GDM1 (cell line): ENCODE measurements around the gene ADAMTS17.

Source experiments
- DNase-seq: peaks from one replicate; lab custom pipeline; 2025; lab: John Stamatoyannopoulos, UW

ADAMTS17 gene

DNA sequence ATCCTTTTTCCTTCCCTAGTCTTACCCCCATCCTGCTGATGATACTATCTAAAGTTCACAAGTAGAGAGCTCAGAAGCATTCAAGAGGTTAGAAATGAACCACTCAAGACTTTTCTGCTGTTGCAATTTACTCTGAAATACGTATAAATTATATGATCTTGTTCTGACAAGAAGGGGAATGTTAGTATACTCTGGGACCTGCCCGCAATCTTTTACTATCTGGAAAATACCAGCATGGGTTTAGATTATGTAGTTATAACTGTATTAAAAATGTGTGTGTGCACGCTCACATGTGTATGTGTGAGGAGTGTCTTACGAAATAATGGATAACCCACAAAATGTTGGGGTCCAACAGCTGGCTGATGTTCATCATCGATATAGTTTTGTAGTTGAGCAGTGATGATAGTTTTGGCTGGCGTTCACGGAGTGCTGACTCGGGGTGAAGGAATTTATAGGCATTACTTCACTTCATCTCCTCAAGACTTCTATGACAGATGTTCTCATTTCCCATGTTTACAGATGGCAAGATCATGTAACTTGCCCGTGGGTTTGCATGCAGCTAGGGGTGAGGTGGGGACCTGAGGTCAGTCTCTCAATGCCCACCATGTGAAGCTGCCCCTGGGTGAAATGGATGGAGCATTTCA lies 311.1 kb downstream of the ADAMTS17 start:
- no peak for DNase-seq

DNA sequence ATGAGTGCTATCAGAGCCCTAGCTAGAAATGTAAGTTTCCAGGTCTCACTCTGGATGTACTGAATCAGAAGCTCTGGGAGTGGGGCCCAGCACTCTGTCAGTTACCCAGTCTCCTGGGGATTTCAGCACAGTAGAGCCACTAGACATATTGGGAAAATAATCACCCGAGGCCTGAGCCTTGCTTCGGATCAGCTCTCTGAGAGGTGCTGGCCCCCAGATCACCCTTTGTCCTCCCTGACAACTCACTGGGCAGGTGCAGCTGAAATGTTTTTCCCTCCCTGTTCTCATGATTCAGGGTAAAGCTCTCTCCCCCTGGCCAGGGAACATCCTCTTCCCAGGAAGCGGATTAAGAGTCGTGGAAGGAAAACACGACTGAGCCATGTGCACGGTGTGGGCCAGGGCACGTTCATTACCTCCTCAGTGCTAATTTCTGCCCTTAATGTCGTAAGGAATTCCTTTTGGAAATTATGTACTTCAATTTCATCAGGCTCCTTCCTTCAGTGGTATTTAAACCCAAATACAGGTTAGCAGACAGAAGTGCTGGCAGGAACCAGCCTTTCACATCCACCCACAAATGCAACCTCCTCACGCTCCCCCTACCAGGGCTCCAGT lies 311.8 kb downstream of the ADAMTS17 start:
- no peak for DNase-seq

DNA sequence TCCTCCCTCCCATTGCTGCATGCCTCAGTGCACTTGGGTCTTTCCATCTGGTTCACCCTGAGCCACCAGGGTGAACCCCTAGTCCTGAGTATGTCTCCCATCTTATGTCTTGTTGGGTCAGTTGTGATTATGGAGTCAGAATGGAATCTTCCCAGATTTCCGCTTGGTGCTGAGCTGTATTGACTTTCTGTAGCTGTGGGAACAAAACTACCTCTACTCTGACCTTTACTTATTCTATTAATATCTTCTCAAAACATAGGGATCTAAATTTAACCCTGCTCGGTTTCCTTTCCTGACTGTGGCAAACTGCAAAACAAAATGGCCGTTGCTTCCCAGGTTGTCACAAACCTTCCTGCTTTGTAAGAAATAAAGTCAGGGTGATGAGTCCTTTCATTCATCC lies 312.7 kb downstream of the ADAMTS17 start:
- DNase-seq, result no peak

DNA sequence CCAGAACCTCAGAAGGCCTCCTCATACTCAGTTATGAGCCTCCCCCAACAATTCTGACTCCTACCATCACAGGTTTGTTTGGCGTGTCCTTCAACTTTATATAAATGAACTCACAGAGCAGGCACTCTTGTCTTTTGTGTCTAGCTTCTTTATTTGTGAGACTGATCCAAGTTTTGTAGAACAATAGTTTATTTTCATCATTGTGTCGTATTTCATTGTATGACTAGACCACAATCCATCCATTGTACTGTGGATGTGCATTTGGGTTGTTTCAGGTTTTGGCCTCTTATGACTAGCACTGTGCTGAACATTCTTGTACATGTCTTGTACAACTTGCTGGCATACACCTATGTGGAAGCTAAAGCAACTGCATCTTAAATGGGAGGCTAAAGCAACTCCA lies 315.7 kb downstream of the ADAMTS17 start:
- no peak for DNase-seq

DNA sequence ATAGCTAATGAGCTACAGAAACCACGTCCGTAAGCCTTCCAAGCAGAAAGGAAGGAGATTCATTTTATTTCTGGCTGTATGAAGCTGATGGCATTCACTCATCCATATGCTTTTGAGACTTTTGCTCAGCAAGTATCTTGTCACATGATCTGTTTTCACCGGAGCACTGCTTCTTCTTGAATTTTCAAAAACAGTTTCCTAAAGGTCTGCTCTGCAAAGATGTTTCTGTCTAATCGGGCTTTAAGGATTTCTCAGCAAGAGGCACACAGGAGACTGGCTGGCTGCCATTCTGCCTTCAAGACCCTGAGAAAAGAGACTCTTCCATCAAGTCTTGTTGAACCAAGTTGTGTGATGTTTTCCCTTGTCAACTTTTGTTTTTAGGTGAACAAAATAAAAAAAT lies 319.0 kb downstream of the ADAMTS17 start:
- no peak for DNase-seq

DNA sequence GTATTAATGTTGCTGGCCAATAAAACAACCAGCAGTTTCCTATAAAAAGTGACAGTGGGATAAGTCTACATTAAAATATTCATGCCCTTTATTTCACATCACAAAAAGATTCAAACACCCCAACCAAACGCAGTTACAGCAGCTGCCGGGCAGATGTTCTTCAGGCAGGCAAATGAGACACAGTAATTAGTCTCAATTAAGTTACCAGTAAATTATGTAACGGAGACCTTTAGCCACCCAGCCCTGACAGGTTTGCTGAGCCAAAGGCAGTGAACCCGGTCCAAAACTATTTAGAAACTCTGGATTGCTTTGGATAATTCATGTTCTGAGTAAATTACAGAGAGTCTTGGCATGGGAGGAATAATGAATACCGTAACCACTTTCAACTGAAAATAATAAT lies 319.4 kb downstream of the ADAMTS17 start:
- DNase-seq, result no peak

DNA sequence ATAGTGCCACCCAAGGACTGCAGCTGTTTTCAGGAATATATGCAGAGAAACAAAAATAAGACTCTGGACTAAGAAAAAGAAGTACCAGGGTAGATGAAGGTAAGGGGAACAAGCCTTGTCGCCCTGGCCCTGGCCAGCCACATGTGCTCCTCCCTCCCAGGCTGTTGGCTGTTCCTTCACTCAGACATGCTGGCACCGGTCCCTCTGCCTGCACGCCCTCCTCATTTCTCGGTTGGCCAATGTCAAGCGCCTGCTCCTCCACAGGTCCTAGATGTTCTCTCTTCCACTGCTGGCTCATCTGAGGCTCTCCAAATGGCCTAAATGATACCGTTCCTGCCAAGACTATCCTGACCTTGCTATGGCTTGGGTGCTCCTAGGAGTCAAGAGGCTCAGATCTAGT lies 320.1 kb downstream of the ADAMTS17 start:
- DNase-seq, result no peak

DNA sequence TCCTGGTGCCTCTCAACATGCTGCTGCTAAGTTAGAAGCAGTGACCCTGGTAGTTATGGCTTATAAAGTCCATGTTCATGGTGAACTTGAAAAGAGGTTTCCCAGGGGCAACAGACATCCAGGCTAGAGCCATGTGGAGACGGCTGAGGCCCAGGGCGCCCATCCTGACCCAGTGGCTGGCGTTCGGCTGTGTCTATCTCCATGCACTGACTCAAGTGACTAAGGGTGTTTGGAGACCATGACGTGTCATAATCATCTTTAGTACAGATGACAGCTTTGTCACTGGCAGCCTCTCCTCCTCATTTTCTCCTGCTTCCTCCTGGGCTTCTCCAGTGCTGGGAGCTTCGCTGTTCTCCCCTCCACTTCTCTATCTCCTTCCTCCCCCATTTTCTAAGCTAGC lies 321.2 kb downstream of the ADAMTS17 start:
- no peak for DNase-seq

DNA sequence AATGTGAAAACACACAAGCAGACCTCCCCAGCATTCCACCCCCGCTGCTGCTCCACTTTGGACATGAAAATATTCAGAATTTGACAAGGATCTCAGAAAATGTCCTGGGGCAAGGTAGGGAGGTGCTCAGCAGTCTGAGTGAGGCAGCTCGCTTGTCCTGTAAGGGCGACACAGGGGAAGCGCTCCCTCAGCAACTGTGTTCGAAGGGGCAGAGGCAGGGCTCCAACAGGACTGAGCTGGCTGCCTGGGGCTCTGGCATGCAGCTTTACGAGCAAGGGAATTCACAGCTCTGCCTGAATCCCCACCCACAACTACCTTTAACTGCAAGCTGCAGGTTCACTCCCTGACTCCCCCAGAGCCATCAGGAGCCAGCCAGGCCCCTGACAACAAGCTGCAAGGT lies 321.6 kb downstream of the ADAMTS17 start:
- no peak for DNase-seq

DNA sequence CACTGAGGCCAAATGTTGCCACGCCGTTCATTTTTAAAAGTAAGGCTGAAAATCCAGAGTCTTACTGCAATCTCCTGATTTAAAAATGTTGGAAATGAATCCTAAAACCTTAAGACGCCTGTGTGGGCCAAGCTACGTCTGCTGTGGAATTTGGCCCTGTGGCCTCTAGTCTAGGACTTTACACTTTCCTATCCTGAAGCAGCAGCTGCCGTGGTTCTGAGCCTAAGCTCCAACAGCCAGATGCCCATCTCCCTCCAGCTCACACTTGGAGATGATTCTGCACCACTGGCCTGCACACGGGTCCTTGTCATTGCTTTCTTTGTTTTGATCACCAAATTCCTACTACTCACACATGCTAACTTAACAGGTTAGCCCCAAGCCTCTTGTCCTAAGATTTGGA lies 322.2 kb downstream of the ADAMTS17 start:
- DNase-seq, result no peak

DNA sequence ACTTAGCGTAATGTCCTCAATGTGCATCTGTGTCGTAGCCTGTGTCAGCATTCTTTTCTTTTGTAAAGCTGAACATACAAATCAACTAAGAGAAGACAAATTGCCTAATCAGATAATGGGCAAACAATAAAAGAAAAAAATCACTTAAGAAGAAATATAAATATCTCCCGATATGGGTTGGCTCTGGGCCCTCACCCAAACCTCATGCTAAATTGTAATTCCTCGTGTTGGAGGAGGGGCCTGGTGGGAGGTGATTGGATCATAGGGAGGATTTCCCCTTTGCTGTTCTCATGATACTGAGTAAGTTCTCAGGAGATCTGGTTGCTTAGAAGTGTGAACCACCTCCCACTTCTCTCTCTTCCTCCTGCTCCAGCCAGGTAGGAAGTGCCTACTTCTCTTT lies 323.6 kb downstream of the ADAMTS17 start:
- no peak for DNase-seq

DNA sequence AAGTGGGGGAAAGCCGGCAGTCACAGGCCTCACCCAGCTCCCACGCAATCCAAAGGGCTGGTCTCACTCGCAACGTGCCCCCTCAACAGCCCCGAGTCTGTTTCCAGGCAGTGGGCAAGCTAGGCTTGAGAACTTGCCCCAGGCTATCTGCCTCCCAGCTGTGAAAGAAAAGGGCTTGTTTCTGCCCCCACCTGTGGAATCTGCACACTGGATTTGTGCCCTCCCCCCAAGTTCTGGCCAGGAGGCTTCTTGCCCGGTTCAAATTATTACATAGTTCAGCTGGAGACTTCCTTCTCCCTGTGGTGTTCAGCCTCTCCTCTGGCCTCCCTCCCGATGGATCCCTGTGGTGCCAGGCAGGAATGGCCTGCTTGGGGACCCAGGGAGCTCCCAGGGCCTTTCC lies 324.6 kb downstream of the ADAMTS17 start:
- no peak for DNase-seq

DNA sequence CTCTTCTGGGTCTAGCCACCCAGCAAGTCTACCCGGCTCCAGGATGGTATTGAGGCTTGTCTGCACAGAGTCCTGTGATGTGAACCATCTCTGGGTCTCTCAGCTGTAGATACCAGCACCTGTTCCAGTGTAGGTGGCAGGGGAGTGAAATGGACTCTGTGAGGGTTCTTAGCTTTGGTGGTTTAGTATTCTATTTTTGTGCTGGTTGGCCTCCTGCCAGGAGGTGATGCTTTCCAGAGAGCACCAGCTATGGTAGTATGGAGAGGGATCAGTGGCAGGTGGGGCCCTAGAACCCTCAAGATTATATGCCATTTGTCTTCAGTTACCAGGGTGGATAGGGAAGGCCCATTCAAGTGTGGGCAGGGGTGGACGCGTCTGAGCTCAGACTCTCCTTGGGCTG lies 325.1 kb downstream of the ADAMTS17 start:
- DNase-seq, result no peak

DNA sequence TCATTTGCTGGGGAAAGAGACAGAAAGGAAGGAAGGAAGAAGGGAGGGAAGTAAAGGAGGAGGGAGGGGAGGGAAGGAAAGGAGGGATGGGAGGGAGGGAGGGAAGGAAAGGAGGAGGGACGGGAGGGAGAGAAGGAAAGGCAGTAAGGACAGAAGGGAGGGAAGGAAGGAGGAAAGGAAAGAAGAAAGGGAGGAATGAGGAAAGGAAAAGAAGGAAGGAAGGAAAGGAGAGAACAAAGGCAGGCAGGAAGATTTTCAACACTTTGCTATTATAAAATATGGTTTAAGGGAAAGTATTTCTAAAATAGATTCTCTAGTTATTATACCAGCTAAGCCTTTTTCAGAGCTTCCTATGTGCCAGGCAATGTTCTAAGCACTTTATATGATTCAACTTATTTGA lies 330.5 kb downstream of the ADAMTS17 start:
- DNase-seq, result no peak

DNA sequence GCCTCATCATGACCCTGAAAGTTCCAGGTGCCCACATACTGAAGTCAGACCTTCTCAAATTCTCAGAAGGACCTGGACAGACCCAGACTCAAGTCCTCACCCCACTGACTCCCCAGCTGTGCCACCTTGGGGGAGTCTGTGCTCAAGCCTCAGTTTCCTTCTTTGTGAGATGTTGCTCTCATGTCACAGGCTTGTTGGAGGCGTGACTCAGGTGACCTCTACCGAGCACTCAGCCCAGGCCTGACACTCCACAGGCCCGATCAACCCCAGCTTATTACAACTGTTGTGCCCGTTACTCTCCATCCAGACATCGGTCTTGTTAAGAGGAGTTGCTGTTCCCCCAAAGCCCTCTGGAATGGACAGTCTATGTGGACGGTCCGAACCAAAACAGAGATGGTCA lies 332.4 kb downstream of the ADAMTS17 start:
- no peak for DNase-seq

DNA sequence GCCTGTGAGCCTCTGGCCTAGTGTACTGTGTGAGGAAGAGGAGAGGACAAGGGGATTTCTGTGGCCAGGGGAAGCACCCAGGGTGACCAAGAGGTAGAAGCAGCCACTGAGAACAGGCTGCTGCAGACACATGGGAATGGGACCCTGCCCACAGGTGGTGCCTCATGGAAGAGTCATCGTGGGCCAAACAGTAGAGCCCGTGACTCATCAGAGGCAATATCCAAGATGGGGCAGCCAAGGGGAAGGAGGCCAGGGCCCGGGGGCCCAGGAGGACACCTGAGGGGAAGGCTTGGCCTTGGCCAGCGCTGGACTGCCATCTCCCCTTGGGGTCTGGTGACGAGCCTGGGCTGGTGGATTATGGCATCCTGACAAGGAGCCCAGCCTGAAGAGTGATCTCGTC lies 333.5 kb downstream of the ADAMTS17 start:
- DNase-seq, result no peak

DNA sequence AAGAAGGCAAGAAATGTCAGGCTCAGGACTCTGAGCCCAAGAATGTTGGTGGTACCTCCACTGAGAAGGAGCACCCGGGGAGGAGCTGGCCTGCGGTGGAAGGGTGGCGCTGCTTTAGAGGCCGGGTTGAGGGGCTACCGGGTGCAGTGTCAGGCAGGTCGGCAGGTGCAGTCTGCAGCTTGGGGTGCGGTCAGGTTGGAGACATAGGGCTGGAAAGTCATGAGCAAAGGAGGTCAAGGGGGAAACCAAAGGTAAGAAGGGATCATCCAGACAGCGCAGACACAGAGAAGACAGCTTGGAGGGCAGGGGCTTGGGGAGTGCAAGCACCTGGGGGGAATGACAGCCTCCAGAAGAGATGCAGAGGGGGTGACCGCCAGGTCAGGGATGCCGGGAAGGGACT lies 334.2 kb downstream of the ADAMTS17 start:
- no peak for DNase-seq

DNA sequence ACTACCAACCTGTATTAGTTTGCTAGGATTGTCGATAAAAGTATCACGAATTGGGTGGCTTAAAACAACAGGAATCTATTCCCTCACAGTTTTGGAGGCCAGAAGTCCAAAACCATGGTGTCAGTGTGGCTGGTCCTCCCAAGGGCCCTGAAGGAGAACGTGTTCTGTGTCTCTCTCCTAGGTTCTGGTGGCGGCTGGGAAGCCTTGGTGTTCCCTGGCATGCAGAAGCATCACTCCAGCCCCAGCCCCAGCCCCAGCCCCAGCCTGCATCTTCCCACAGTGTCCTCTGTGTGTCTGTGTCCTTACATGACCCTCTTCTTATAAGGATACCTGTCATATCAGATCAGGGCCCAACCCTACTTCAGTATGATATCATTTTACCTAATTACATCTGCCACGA lies 336.1 kb downstream of the ADAMTS17 start:
- no peak for DNase-seq

DNA sequence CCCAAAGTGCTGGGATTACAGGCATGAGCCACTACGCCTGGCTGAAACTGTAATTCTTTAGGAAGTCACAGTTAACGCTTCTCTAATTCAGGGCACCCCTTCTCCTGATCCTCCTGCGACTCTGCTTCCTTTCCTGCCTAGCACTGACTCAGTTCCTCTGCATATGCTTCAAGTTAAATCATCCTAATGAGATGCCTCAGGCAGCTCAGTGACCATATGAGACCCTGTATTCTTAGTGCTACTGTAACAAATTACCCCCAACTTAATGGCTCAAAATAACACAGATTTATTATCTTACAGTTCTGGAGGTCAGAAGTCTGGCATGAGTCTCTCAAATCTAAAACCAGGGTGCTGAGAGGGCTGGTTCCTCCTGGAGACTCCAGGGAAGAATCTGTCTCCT lies 336.8 kb downstream of the ADAMTS17 start:
- DNase-seq, result no peak

DNA sequence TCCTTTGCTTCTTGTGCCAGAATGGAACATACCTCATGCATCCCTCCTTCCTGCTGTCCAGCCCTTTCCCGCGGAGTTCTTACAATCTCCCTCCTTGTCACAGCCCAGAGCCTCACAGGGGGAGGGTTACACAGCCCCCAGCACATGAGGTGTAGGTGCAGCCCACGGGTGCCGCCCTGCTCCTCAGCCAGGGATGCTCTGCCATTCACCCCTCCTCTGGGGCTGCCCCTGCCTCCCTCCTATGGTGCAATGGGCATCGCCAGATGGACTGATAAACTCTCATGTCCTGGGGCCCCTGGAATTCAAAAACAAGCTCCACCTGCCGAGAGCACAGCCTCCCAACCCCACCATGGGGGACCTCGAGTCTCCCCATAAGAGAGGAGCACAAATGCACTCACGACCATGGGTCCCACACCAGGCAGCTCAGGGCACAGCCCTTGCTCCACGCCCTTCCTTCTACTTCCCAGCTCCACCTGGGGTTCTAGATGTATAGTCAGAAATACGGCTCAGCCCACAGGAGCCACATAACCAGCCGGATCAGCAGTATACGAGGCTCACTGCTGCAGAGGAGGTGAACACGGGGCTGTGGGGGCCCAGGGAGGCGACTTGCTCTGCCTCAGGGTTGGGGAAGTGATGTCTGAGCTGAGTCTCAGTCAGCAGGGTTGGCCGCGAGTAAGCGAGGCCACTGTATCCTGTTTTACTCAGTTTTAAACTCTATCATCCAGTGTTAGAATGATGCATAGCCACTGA lies 338.8 kb downstream of the ADAMTS17 start:
- no peak for DNase-seq

DNA sequence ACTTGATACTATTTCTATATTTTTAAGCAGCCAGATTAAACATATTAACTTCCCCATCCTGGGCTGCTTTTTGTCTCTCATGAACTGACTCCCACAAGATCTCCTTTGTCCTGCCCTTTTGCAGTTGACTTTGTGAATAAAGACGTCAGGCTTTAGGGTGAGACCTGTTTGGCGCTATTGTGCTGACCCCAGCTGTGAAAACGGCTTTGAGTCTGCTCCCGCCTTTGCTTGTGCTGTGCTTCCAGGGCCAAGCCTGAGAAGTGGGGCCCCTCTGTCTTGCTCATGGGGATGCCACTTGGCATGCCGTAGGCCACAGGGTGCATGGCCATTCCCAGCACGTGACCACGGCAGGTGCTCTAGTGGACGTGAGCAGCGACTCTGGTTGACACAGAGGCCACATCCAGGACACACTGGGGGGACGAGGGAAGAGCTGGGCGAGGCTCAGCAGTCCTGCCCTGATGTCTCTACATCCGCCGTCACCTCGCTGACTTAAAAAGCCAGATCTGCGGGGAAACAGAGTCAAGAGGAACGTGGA lies 339.6 kb downstream of the ADAMTS17 start:
- no peak for DNase-seq

DNA sequence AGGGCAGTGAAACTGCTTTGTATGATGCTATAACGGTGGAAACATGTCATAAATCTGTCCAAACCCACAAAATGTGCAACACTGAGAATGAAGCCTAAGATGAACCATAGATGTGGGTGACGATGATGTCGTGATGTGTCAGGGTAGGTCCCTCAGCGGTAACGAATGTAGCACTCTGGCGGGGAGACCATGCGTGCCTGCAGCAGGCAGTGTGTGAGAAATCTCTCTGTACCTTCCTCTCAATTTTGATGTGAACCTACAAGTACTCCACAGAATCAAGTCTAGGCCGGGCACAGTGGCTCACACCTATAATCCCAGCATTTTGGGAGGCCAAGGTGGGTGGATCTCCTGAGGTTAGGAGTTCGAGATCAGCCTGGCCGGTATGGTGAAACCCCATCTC lies 340.4 kb downstream of the ADAMTS17 start:
- DNase-seq, result no peak
